Ovary (tissue), 3 donors: Measurements from ENCODE around the gene TCEAL3.

ENCODE experiments used
- POLR2A ChIP-seq: fragments of 450-650 bp; IDR thresholded peaks from one replicate; pipeline ENCODE4 v1.6.1; 2017; ENCODE audit warnings: antibody characterized with exemption, mild to moderate bottlenecking, moderate library complexity
- TF ChIP-seq, protein P1 (sequence below), 3 donors: fragments of 450-650 bp in 2 of 3; fragments of 200-600 bp in 1 of 3; IDR thresholded peaks; one replicate each; pipeline versions ENCODE4 v1.5.1 to v1.8.0; 2016 to 2022; ENCODE audit warnings: antibody characterized with exemption in 3 of 3, mild to moderate bottlenecking in 1 of 3
- donor health status: DM: no; HTN: no; CAD: no.

DNA sequence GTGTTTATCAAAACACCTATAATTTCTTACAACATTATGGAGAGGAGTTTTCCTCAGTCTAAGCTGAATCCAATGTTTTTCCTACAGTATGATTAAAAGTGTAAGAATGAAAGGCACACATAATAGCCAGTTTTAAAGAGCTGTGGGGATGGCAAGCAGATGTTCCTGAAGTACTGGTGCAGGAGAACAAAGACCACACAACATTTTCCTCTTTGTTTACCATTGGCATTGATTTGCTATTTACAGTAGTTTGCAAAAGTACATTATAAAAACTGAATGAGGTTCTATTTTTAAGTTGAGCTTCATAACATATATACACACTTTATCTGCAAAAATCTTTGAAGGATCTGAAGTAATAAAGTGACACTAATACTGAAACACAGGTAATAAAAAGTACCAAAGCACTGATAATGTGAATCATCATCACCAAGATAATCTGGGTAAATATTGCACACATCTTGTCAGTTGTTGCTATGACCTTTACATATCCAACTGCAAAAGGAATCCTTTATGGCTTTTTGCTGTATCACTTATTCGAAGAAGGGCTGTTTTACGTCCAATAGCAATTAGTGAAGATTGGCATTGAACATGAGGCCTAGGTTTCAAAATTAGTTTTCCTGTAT lies 43.5 kb downstream of the TCEAL3 start:
- TF ChIP-seq, protein P1, sequence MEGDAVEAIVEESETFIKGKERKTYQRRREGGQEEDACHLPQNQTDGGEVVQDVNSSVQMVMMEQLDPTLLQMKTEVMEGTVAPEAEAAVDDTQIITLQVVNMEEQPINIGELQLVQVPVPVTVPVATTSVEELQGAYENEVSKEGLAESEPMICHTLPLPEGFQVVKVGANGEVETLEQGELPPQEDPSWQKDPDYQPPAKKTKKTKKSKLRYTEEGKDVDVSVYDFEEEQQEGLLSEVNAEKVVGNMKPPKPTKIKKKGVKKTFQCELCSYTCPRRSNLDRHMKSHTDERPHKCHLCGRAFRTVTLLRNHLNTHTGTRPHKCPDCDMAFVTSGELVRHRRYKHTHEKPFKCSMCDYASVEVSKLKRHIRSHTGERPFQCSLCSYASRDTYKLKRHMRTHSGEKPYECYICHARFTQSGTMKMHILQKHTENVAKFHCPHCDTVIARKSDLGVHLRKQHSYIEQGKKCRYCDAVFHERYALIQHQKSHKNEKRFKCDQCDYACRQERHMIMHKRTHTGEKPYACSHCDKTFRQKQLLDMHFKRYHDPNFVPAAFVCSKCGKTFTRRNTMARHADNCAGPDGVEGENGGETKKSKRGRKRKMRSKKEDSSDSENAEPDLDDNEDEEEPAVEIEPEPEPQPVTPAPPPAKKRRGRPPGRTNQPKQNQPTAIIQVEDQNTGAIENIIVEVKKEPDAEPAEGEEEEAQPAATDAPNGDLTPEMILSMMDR (IDR thresholded peaks at IDR 0.05): no peak
- no peak for TF ChIP-seq POLR2A
